ENCODE data around the gene ARRB1.
A peak's percentile ranks its signal among the peaks of the same experiment; 100 is the strongest.
"Not testable (repeated sequence)": the region's sequence is repeated elsewhere in the genome, so short reads cannot be mapped to it uniquely, and the experiment has no call there.

Gene ARRB1

GRCh38 chr11:75351541-75351790 lies at the start of gene ARRB1:
Gene ARRB1 (minus strand): TSS chr11:75351661. CDS start chr11:75351607, 54 bp downstream.
- in situ Hi-C loops (cut with HindIII; ENCODE audit: low pct_ligation_motif_present, low pct_unique_long_range_greater_than_20kb, low sequenced_read_pairs), result no loop called here
- no peak for DNase-seq

- DNase-seq, result no peak
- in situ Hi-C loops (cut with HindIII; ENCODE audit: low pct_ligation_motif_present, low pct_unique_long_range_greater_than_20kb, low sequenced_read_pairs), result no loop called here
Measured at GRCh38 chr11:75400146-75400865, 48.8 kb upstream of the ARRB1 start.

GRCh38 chr11:75399344-75400145 lies 48.1 kb upstream of the ARRB1 start, which contains the start of gene RPS3:
Gene RPS3 (plus strand): TSS chr11:75399518. CDS start chr11:75399548, 30 bp downstream.
- in situ Hi-C loops (cut with HindIII; ENCODE audit: low pct_ligation_motif_present, low pct_unique_long_range_greater_than_20kb, low sequenced_read_pairs), result no loop called here
- DNase-seq, result peak; percentile 88

- in situ Hi-C loops (cut with HindIII; ENCODE audit: low pct_ligation_motif_present, low pct_unique_long_range_greater_than_20kb, low sequenced_read_pairs), result no loop called here
- no peak for DNase-seq
Measured at GRCh38 chr11:75398906-75399305, 47.4 kb upstream of the ARRB1 start.

- in situ Hi-C loops (cut with HindIII; ENCODE audit: low pct_ligation_motif_present, low pct_unique_long_range_greater_than_20kb, low sequenced_read_pairs), result no loop called here
- DNase-seq, result no peak
Measured at GRCh38 chr11:75394085-75394840, 42.8 kb upstream of the ARRB1 start.

- in situ Hi-C loops (cut with HindIII; ENCODE audit: low pct_ligation_motif_present, low pct_unique_long_range_greater_than_20kb, low sequenced_read_pairs), result no loop called here
- DNase-seq, result no peak
Measured at GRCh38 chr11:75389925-75390324, 38.5 kb upstream of the ARRB1 start.

GRCh38 chr11:75389276-75389605 lies 37.8 kb upstream of the ARRB1 start:
- in situ Hi-C loops (cut with HindIII; ENCODE audit: low pct_ligation_motif_present, low pct_unique_long_range_greater_than_20kb, low sequenced_read_pairs), result no loop called here
- DNase-seq, result no peak

GRCh38 chr11:75388386-75389275 lies 37.2 kb upstream of the ARRB1 start:
- peak; percentile 66 for DNase-seq
- in situ Hi-C loops (cut with HindIII; ENCODE audit: low pct_ligation_motif_present, low pct_unique_long_range_greater_than_20kb, low sequenced_read_pairs), result no loop called here

- in situ Hi-C loops (cut with HindIII; ENCODE audit: low pct_ligation_motif_present, low pct_unique_long_range_greater_than_20kb, low sequenced_read_pairs), result no loop called here
- DNase-seq, result no peak
Measured at GRCh38 chr11:75387736-75388294, 36.4 kb upstream of the ARRB1 start.

- no peak for DNase-seq
- in situ Hi-C loops (cut with HindIII; ENCODE audit: low pct_ligation_motif_present, low pct_unique_long_range_greater_than_20kb, low sequenced_read_pairs), result no loop called here
Measured at GRCh38 chr11:75386942-75387630, 35.6 kb upstream of the ARRB1 start.

- in situ Hi-C loops (cut with HindIII; ENCODE audit: low pct_ligation_motif_present, low pct_unique_long_range_greater_than_20kb, low sequenced_read_pairs), result no loop called here
- peak; percentile 56 for DNase-seq
Measured at GRCh38 chr11:75384438-75385080, 33.1 kb upstream of the ARRB1 start.

GRCh38 chr11:75383246-75383645 lies 31.8 kb upstream of the ARRB1 start:
- no peak for DNase-seq
- in situ Hi-C loops (cut with HindIII; ENCODE audit: low pct_ligation_motif_present, low pct_unique_long_range_greater_than_20kb, low sequenced_read_pairs), result no loop called here

GRCh38 chr11:75380716-75381420 lies 29.4 kb upstream of the ARRB1 start:
- DNase-seq, result no peak
- in situ Hi-C loops (cut with HindIII; ENCODE audit: low pct_ligation_motif_present, low pct_unique_long_range_greater_than_20kb, low sequenced_read_pairs), result no loop called here

GRCh38 chr11:75380245-75380644 lies 28.8 kb upstream of the ARRB1 start:
- no peak for DNase-seq
- in situ Hi-C loops (cut with HindIII; ENCODE audit: low pct_ligation_motif_present, low pct_unique_long_range_greater_than_20kb, low sequenced_read_pairs), result no loop called here

- in situ Hi-C loops (cut with HindIII; ENCODE audit: low pct_ligation_motif_present, low pct_unique_long_range_greater_than_20kb, low sequenced_read_pairs); DNase-seq: not testable (repeated sequence)
Measured at GRCh38 chr11:75378776-75379175, 27.3 kb upstream of the ARRB1 start.

- in situ Hi-C loops (cut with HindIII; ENCODE audit: low pct_ligation_motif_present, low pct_unique_long_range_greater_than_20kb, low sequenced_read_pairs), result no loop called here
- DNase-seq, result no peak
Measured at GRCh38 chr11:75376175-75376574, 24.7 kb upstream of the ARRB1 start.

GRCh38 chr11:75375626-75376025 lies 24.2 kb upstream of the ARRB1 start:
- DNase-seq, result no peak
- in situ Hi-C loops (cut with HindIII; ENCODE audit: low pct_ligation_motif_present, low pct_unique_long_range_greater_than_20kb, low sequenced_read_pairs), result no loop called here
